Activated gamma-delta T cell (primary cell): ENCODE data around the gene PCSK1N.

Experiments
- DNase-seq: peaks from one replicate; lab custom pipeline; 2025; lab: John Stamatoyannopoulos, UW

Gene PCSK1N

DNA sequence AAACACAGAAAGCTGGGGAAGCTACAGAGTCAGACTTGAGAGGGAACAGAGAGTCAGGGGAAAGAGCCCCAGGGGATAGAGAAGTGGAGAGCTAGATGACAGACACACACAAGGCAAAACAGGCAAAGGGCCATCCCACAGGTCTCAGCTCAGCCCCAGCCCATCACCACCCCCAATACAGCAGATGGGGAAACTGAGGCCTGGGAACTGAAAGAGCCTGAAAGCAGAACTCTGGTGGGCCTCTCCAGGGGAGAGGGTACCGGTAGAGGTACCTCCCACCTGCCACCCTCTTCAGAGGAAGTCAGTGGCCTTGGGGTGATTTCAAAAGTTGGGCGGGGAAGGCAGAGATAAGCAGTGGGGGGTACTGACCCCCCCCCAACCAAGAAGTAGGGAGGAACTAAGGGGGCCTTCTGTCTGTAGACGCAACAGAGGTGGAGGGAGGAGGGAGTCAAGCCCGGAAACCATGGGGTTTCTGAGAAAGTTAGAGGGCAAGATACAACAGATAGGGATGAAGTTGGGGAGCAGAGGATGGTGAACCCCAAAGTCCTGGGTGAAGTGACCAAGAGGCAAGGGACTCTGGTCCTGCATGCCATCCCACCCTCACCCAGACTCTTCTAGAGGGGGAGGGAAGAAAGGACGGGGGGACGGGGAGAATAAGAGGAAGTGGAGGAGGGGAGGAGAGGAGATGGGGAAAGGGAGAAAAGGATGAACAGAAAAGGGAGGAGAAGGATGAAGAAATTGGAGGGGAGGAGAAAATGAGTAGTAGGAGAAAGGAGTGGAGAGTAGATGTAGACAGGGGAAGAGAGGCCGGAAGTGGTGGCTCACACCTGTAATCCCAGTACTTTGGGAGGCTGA, 45.8 kb downstream of the PCSK1N start:
- DNase-seq = no peak

DNA sequence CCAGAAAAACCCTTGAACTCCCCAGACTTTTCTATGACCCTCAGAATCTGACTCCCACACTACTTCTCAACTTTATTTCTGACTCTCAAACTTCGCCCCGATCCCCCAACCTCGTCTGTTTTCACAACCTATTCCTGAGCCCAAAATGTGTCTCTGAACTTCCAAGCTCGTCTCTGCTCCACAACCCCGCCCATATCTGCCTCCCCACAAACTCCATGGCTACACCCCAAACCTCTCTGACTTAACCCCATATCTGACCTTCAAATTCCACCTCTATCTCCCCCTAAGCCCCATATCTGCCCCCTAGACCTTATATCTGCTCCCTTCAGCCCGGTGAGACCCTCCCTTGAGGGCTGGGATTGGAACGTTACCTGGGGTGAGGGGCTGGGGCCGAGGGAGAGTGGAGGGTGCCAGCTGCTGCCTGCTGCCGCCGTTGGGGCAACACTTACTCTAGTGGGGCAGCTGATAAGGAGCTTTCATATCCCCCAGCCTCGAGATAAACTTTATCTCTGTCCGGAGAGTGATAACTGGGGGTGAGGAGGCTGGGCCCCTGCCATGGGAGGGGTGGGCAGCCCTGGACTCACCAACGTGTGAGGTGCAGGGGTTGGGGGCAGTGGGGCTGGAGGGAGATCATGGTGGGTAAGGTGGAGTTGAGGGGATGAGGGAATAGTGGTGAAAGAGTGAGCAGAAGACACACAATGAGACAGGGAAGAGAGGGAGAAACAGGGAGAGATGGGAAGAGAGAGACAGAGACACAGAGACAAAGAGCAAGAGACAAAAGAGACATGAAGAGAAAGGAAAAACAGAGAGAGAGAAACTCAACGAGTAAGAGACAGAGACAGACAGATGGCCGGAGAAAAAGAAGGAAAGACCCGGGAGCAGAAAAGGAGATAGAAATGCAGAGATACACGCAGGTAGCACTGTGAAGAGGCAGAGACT, 47.6 kb downstream of the PCSK1N start:
- DNase-seq = no peak

- DNase-seq = no peak
These were observed 48.4 kb downstream of the PCSK1N start for GRCh38 chrX:48786825-48787504.

- no peak for DNase-seq
These were observed 49.0 kb downstream of the PCSK1N start, which contains the start of gene GATA1 for GRCh38 chrX:48786341-48786800. Gene GATA1 (plus strand): TSS chrX:48786590. CDS start chrX:48791110, 4,520 bp downstream.

DNA sequence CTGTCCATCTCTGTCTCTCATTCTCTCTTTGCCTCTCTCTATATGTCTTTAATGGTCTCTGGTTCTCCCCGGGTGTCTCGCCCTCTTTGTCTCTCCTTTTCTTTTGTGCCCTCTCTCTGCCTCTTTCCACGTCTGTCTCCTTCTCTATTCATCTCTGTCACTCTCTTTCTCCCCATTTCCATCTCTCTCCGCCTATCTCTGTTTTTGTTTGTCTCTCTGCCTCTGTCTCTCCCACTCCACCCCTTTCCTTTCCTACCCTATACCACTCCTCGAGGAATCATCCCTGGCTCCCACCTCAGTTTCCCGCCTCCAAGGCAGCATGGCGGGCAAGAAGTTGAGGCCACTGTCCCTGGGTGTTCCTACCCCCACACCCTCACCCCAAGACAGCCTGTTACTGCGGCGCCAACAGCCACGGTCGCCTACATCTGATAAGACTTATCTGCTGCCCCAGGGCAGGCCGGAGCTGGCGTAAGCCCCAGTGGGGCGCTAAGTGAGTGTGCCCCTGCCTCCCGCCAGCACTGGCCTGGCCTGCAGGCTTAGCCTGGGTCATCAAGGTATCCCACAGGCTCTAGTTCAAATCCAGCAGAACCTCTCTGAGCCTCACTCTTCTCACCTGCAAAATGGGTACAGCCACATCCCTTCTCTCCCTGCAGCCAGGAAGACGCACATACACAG, 49.7 kb downstream of the PCSK1N start:
- no peak for DNase-seq

DNA sequence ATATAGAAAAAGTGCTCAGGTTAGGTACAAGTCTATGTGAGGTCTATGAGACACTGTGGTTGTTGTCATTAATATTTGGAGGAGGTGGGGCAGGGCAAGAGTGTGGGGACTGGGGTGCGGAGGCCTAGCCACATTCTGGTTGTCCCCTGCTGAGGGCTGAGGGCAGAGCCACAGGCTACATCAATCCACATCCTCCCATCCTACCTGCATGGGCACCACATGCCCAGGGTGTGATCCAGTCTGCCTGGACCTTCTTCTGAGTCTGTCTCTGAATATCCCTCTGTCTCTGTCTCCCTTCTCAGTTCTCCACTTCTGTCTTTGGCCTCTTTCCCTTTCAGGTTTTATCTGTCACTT, 50.2 kb downstream of the PCSK1N start:
- no peak for DNase-seq

DNA sequence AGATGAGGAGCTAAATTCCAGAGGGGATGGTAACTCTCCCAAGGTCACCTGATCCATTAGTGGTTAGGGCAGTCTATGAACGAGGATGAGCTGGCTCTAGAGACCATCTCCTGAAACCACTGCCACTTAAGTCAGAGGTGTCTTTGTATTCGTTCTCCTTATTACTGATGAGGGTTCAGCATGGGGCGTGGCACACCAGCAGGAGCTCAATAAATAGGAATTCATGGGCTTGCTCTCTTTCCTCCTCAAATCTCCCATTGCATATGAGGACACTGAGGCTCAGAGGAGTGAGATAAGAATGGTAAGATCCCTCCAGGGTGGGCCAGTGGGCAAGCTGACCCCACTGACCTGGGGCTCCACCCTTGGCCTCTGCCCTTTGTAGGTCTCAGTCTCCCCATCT, 50.7 kb downstream of the PCSK1N start:
- DNase-seq = no peak

GRCh38 chrX:48782795-48783194, 52.6 kb downstream of the PCSK1N start:
- DNase-seq = no peak

DNA sequence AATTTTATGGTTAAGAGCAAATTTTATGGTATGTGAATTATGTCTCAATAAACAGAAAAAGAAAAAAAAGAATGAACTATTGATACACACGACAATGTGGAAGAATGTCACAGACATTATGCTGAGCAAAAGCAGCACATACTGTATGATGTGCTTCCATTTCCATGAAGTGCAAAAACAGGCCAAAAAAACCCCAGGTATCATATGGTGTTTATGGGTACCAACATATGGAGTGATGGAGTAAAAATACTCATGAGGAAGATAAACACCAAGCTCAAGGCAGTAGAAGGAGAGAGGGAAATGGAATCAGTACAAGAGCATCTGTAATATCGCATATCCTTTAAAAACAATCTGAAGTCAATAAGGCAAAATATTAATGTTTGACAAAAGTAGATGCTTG, 53.2 kb downstream of the PCSK1N start:
- no peak for DNase-seq

DNA sequence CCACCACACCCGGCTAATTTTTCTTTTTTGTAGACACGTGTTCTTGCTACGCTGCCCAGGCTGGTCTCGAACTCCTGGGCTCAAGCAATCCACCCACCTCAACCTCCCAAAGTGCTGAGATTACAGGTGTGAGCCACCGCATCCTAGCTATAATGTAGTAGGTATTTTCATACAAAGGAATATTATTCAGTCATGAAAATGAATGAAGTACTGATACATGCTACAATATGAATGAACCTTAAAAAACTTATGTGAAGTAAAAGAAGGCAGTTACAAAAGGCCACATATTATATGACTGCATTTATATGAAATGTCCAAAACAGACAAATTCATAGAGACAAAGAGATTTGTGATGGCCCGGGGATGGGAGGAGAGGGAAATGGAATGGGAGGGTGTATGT, 53.7 kb downstream of the PCSK1N start:
- no peak for DNase-seq
